ENCODE measurements around the gene DMXL1. TPM values are rescaled to one million over a fixed set of nuclear protein-coding genes. Genes with fewer than 3 reads are reported as not detected.
A peak's percentile ranks its signal among the peaks of the same experiment; 100 is the strongest.

DMXL1 gene
- total RNA-seq, 1 experiment from 2014 or later, result 20.6 TPM

GRCh38 chr5:119267958-119268386 is 197.1 kb downstream of the DMXL1 start:
- peak overlapping the region; percentile 98 for H2AFZ ChIP-seq (ENCODE audit: low read length)
- H3K27ac ChIP-seq (ENCODE audit: low read length), result peak overlapping the region; percentile 75
- TSS peak; percentile 89 for BruUV-seq (replicated peaks)
- H3K4me3 ChIP-seq (ENCODE audit: low read length), result peak overlapping the region; percentile 93
- H3K4me1 ChIP-seq (ENCODE audit: insufficient read depth, low read length), result peaks cover 33% of the 10 kb centered on the region
- POLR2A ChIA-PET (ENCODE audit: unreplicated experiment), result interaction anchor here (0.5 to 1.2 kb wide), 5 partner anchors 22 to 226 kb away, joined by 3 to 9 read pairs (median 4); no protein-coding TSS in a partner anchor
- no peaks in the 10 kb centered on the region for H4K20me1 ChIP-seq (ENCODE audit: low read length)
- H3K4me2 ChIP-seq (ENCODE audit: low read length), result peak overlapping the region; percentile 95
- CTCF ChIA-PET, result interaction anchor here (0.5 to 1.3 kb wide), 7 partner anchors 12 to 280 kb away, joined by 3 to 4 read pairs (median 3); partner anchors contain the start of gene DMXL1
- H3K36me3 ChIP-seq (ENCODE audit: low read depth, low read length), result no peaks in the 10 kb centered on the region
- no peaks in the 10 kb centered on the region for H3K9me3 ChIP-seq (ENCODE audit: low read length)
- no peaks in the 10 kb centered on the region for H3K9me2 ChIP-seq (replicated peaks; ENCODE audit: low read length)
- DNase-seq (peak; percentile 90), ATAC-seq (peak; percentile 77)
- peaks cover 34% of the 10 kb centered on the region for H3K79me2 ChIP-seq (ENCODE audit: low read length)
- H3K27me3 ChIP-seq (ENCODE audit: low read length), result no peaks in the 10 kb centered on the region
- no peaks in the 10 kb centered on the region for H3F3A ChIP-seq (ENCODE audit: low read length, unreplicated experiment)
- peak overlapping the region; percentile 94 for H3K9ac ChIP-seq (ENCODE audit: low read length)
- intact Hi-C loops (cut with micrococcal nuclease), result loop anchor here (2.0 to 5.0 kb wide), 4 partner anchors 57 to 246 kb away; partner anchors contain the start of gene DMXL1
- TF ChIP-seq, protein P1, sequence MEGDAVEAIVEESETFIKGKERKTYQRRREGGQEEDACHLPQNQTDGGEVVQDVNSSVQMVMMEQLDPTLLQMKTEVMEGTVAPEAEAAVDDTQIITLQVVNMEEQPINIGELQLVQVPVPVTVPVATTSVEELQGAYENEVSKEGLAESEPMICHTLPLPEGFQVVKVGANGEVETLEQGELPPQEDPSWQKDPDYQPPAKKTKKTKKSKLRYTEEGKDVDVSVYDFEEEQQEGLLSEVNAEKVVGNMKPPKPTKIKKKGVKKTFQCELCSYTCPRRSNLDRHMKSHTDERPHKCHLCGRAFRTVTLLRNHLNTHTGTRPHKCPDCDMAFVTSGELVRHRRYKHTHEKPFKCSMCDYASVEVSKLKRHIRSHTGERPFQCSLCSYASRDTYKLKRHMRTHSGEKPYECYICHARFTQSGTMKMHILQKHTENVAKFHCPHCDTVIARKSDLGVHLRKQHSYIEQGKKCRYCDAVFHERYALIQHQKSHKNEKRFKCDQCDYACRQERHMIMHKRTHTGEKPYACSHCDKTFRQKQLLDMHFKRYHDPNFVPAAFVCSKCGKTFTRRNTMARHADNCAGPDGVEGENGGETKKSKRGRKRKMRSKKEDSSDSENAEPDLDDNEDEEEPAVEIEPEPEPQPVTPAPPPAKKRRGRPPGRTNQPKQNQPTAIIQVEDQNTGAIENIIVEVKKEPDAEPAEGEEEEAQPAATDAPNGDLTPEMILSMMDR (conservative IDR thresholded peaks at IDR 0.05; ENCODE audit: low read depth, low read length), result no peak
- TF ChIP-seq EZH2 (IDR thresholded peaks at IDR 0.05; ENCODE audit: low read length, unreplicated experiment) (no peak), EZH2phosphoT487 (IDR thresholded peaks at IDR 0.05; ENCODE audit: borderline replicate concordance, low read length) (no peak)

DNA sequence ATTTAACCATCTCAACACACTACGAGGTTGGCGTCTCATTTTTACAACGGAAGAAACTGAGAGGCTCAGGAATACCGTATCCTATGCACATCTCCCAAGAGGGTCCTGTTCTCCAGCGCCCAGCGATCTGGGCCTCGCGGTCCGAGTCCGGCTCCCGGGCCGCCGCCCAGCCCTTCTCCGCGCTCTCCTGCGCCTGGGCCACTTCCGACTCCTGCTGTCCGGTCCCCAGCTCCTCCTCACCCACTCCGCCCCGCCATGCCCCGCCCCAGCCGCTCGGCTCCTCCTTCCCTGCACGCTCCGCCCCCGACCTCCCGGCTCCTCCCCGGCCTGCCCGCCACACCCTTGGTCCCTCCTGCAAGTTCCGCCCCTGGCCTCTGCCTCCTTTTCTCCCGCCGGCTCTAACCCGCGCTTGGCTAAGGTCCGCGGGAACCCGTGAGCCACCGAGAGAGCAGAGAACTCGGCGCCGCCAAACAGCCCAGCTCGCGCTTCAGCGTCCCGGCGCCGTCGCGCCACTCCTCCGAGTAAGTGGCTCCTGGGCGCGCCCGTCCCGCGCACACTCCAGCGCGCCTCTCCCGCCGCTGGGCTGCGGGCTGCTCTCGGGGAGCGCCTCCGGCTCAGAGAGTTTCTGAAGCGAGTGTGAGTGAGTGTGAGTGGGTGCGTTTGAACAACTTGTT is 197.6 kb downstream of the DMXL1 start:
- peak overlapping the region; percentile 95 for H3K4me2 ChIP-seq (ENCODE audit: low read length)
- ATAC-seq, result peak; percentile 93
- no peaks in the 10 kb centered on the region for H4K20me1 ChIP-seq (ENCODE audit: low read length)
- DNase-seq, result peak; percentile 85
- no peaks in the 10 kb centered on the region for H3K9me2 ChIP-seq (replicated peaks; ENCODE audit: low read length)
- intact Hi-C loops (cut with micrococcal nuclease), result loop anchor here (2.0 to 5.0 kb wide), 4 partner anchors 56 to 246 kb away; partner anchors contain the start of gene DMXL1
- H3K9me3 ChIP-seq (ENCODE audit: low read length), result no peaks in the 10 kb centered on the region
- H3K4me3 ChIP-seq (ENCODE audit: low read length), result peak overlapping the region; percentile 93
- no TSS peak for BruUV-seq (replicated peaks)
- peak overlapping the region; percentile 98 for H2AFZ ChIP-seq (ENCODE audit: low read length)
- POLR2A ChIA-PET (ENCODE audit: unreplicated experiment), result interaction anchor here (0.5 to 1.2 kb wide), 4 partner anchors 59 to 227 kb away, joined by 3 to 4 read pairs (median 4); no protein-coding TSS in a partner anchor
- peaks cover 37% of the 10 kb centered on the region for H3K79me2 ChIP-seq (ENCODE audit: low read length)
- peak overlapping the region; percentile 75 for H3K27ac ChIP-seq (ENCODE audit: low read length)
- no peaks in the 10 kb centered on the region for H3F3A ChIP-seq (ENCODE audit: low read length, unreplicated experiment)
- CTCF ChIA-PET, result interaction anchor here (0.5 to 1.3 kb wide), 5 partner anchors 13 to 281 kb away, joined by 3 to 4 read pairs (median 3); no protein-coding TSS in a partner anchor
- no peaks in the 10 kb centered on the region for H3K27me3 ChIP-seq (ENCODE audit: low read length)
- TF ChIP-seq EZH2phosphoT487 (IDR thresholded peaks at IDR 0.05; ENCODE audit: borderline replicate concordance, low read length), result no peak
- TF ChIP-seq, protein P1 (conservative IDR thresholded peaks at IDR 0.05; ENCODE audit: low read depth, low read length), result no peak
- no peaks in the 10 kb centered on the region for H3K36me3 ChIP-seq (ENCODE audit: low read depth, low read length)
- peak overlapping the region; percentile 94 for H3K9ac ChIP-seq (ENCODE audit: low read length)
- peaks cover 38% of the 10 kb centered on the region for H3K4me1 ChIP-seq (ENCODE audit: insufficient read depth, low read length)
